ENCODE measurements around the gene PRRC2A.

DNA sequence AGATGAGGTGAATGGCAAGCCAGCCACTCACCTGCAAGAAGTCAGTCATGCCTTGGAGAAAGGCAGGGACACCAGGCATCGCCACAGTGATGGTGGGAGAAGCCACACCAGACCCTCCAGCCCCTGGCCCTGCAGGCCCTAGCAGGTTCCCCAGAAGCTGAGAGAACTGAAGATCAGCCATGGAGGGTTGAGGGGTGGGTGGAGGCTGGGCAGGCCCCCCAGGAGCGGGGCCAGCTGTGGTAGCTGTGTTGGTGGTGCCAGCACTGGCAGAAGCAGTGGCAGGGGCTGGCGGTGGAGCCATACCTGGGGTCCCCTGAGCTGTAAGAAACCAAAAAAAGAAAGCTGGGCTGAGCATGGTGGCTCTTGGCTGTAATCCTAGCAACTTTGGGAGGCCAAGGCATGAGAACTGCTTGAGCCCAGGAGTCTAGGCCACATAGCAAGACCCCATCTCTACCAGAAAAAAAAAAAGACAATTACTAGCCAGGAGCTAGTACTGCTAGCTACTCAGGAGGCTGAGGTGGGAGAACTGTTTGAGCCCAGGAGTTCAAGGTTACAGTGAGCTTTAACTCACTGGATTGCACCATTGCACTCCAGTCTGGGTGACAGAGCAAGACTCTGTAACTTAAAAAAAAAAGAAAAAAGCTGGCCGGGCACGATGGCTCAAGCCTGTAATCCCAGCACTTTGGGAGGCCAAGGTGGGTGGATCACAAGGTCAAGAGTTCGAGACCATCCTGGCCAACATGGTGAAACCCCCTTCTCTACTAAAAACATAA is 22.5 kb downstream of the PRRC2A start:
- TF ChIP-seq CTCF (IDR thresholded peaks at IDR 0.05) (no peak), POLR2AphosphoS5 (IDR thresholded peaks at IDR 0.05) (no peak), EP300 (IDR thresholded peaks at IDR 0.05) (no peak), POLR2A (IDR thresholded peaks at IDR 0.05) (no peak)

Measured in upper lobe of left lung (tissue), 4 donors.